RPMI7951 (cell line): ENCODE measurements around the gene CDC45. TPM values are rescaled to one million over a fixed set of nuclear protein-coding genes. Genes with fewer than 3 reads are reported as not detected.

ENCODE experiments used
- DNase-seq: peaks from one replicate; pipeline ENCODE4 v3.0.0-alpha.2; 2012; ENCODE audit warnings: low read depth
- total RNA-seq: library from RNA; depleted of rRNA; stranded (reverse); fragments of >200 nt; shearing (Covaris generic); gene quantifications from 2 replicates; pipeline ENCODE4 v1.2.3, GENCODE V29; 2014

The CDC45 gene
- total RNA-seq, 1 experiment from 2014 or later, result 32.2 TPM

DNA sequence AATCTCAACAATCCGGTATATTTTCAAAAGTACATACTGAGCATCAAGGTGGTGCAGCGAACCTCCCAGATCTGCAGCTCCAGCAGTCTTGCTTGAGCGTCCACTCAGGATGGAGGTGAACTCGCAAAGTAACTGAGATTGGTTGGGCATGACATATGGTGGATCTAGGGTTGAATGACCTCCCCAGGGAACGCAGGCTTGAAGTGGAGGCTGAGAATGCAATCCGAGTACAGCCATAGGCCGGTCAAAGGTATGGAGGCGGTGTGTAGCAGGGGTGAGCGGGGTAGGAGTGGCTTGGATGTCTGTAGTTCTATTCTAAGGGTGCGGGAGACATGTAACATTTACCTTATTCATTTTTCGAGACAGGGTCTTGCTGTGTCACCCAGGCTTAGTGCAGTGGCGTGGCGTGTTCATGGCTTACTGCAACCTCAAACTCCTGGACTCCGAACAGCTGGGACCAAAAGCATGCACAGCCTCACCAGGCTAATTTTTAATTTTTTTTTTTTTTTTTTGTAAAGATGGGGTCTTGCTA lies 31.6 kb upstream of the CDC45 start:
- DNase-seq, result peak; percentile 30

DNA sequence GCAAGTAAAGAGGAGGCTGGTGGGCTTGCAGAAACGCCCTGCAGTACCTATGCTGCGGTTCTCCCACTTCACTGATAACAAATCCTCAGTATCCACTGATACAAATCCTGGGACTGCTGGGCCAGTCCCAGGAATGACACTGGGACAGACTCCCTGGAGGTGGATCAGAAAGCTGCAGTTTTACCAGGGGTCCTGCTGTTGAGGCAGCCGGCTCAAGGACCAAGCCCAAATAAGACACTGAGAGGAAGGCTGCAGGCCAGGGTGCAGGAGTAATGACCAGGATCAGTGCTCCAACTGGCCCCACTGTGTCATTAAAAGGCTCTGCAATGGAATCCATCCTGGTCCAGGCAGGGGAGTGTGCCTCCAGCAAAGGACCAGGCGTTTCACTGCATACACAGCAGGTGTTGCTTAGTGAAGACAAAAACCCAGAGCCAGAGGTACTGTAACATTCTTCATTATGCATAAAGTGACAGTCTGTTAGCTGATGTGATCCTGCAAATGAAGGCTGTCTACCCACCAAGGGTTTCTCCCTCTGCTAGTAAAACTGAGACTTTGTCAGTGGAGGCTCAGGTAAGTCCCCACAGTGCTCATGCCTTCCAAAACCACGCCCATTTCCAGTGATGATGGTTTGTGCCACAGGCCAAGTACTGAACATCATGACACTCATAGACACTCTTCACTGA lies 30.8 kb upstream of the CDC45 start:
- no peak for DNase-seq

DNA sequence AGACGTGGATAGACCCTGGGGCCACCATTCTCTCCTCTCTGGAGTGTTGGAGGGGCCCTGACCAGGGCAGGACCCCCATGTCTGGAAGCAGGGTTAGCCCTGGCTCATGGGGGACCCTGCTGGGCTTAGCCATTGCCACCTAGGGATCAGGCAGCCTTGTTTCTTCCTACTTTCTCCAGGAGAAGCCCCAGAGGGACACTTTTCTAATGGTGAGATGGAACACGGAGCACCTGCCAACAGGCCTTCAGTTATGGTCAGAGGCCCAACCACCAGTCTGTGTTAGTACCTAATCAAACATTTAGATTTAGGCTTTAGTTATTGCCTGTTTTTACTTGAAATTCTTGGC lies 30.3 kb upstream of the CDC45 start:
- no peak for DNase-seq

DNA sequence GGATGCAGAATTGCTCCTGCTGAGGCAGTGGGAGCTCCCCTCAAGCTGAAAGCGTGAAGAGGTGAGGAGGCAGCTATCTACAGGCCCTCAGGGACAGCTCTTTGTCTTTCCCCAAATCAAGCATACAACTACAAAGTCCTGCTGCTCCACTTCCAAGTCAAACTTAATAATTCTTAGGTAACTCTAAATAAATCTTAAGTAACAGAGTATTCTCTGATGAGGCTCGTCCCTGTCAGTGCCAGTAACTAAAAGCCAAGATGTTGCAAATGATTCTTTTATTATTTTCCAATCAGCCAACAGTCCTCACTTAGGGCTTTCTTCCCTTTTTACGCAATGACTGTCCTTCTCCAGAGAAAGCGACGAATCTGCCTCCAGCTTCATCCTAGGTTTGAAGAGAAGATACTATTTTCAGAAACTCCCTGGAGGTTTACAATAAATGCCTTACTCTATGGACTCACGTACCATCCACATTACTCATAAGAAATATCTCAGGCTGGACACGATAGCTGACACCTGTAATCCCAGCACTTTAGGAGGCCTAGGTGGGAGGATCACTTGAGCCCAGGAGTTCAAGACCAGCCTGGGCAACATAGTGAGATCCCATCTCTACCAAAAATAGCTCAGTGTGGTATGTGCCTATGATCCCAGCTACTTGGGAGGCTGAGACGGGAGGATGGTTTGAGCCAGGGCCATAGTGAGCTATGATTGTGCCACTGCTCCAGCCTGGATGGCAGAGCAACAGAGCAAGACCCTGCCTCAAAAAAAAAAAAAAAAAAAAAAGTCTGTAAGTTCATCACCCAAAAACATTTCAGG lies 29.2 kb upstream of the CDC45 start:
- no peak for DNase-seq

DNA sequence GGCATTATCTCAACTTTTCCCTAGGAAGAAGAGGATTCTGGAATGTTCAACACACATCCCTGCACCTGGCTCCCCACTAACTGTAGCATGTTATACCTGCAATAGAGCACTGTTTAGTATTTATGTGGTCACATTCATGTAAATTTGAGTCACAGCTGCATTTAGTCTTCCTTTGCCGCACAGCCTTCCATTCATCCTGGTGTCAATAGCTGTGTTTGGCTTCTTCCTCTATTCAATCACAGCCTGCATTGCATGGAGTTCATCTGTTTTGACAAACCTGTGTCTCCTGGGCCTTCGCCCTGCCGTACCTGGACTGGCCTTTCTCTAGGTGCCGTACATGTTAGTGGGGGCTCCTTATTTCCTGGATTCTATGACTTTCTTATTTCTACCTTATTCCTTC lies 28.1 kb upstream of the CDC45 start:
- DNase-seq, result no peak

DNA sequence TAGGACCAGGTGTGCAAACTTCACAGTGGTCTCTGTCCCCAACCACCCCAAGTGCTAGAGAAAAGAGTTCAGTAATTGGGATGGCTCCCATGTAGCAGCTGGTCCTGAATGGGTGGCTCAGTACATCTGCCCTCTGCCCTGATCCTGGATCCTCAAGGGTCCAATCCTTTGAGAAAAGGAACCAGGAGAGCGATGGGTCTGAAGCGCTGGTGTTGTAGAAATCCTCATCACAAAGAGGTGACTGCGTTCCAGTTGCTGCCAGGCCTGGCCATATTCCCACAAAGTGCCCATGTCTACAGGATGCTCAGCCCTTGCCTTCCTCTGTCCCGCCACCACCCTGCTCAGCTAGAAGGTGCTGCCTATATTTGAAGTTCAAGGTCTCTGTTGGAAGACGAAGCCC lies 26.0 kb upstream of the CDC45 start:
- no peak for DNase-seq

DNA sequence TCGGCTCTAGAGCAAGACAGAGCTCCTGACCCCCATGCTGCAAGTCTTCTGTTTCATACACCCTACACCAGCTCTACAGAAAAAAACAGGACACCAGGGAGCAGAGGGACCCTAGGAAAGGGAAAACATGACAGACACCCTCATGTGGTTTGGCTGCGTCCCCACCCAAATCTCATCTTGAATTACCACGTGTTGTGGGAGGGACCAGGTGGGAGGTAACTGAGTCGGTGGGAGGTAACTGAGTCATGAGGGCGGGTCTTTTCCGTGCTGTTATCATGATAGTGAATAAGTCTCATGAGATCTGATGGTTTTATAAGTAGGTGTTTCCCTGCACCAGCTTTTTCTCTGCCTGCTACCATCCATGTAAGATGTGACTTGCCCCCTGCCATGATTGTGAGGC lies 25.6 kb upstream of the CDC45 start:
- no peak for DNase-seq

DNA sequence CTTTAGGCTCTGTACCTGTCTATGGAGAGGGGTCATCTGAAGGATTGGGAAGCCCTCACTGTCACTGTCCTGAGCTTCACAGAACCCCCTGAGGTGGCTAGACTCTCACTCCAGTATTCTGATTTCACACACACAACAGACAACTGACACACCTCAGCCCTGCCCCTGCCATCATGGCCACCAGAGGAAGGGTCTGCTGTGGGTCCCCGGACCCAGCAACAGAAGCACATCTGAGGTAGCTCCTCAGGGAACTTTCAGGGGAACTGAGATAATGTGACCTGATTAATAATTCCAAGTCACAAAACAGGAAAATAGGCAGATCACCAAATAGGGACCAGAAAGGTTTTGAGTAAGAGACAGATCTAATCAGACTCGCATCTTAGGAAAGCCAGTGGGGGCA lies 24.7 kb upstream of the CDC45 start:
- no peak for DNase-seq

DNA sequence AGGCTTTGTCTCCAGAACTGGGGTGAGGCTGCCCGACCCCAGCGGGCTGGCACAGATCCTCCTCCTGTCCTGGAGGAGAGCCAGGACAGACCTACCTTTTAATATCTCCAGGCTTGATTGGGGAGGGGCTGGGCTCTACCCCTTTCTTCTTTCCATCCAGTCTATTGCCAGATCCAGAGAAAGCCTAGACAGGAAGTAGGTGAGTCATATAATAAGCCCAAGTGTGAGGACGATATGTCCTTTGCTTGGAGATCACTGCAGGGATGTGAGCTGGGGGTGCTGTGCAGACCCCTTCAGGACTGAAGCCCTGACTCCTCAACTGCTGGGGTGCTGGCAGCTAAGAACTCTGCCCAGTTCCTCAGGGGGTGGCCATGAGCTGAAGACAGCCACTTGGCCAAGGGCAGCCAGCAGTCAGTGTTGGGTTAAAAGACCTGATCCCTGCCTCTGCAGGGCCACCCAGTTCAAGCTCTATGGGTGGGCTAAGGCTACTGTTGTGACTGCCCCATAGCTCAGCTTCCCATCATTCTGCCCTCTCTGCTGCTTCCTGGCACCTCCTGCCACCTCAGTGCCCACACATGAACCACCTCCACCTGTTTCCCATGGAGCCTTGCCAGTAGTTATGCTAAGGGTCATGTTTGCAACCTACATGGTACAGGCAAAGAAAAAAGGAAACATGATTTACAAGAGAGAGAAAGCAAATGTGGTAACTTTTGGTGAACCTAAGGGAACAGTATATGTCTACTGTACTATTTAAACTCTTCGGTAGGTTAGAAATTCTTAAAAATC lies 23.9 kb upstream of the CDC45 start:
- no peak for DNase-seq

DNA sequence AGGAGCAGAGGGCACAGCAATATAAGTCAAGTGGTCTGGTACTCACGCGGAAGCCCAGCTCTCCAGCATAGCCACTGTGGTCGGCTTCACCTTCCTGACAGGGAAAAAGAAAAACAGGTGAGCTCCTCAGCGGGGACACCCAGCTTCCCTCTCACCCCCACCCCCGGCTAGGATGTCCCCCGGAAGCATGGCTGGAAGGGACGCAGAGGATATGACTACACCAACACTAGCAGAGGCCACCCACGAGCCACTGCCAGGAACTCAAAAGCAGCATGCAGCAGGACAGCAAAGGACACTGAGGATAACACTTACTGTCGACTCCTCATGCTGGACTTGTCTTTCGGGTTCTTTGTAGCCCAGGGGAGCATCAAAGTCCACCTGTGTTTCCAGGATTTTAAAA lies 23.2 kb upstream of the CDC45 start:
- no peak for DNase-seq

DNA sequence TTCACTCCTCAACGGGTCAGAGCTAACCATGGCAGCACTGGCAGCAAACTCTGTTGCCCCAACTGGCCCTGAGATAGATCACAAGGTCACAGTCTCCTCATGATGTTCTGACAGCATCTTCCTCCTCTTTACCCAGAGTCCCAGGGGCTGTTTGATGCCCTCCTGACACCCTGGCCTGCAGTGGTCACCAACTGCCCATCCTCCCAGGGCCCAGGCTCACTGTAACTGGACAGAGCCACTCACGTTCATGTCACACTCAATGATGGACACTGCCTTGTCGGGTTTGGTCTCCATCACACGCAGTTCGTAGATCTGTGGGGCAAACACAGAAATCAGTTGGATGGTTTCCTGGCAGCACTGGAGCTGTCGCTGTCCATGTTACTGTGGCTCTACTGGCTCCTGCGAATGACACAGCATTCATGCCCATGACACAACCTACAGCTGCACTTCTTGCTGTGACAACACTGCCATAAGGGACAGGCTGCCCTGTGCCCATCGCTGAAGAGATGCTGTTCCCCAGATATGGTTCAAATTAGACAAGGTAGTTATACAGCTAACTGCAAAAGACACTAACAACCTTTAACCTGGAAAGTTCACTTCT lies 21.8 kb upstream of the CDC45 start:
- no peak for DNase-seq

DNA sequence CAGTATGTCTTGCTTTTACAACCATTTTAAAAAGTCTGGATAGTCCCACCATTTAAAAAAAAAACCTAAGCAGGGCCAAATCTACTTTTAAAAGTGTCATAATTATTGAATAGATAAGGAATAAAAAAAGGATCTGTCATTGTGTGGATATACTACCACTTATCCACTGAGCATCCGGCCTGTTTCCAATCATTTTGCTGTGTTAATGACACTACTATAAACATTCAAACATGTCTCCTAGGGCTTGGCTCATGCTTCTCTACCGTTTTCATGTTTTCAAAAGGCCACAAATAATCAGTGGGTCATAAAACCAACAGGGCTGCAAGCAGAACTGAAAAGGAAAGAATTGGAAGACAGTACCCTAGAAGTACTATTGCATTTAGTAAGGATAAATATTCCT lies 19.7 kb upstream of the CDC45 start:
- no peak for DNase-seq

DNA sequence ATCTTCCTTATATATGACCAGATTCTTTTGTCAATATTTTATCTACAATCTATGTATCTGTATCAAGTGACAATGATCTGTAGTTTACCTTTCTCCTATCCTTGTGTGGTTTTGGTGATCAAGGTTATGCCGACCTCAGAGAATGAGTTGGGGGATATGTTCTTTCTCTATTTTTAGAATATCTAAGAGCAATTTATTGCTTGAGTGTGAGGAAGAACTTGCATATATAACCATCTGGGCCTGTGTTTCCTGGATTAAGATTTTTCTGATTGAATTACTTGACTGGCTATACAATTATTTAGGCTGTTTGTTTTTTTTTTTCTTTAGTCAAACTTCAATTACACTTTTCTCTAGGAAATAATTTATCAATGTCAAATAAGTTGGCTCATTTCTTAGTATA lies 18.2 kb upstream of the CDC45 start:
- DNase-seq, result no peak

DNA sequence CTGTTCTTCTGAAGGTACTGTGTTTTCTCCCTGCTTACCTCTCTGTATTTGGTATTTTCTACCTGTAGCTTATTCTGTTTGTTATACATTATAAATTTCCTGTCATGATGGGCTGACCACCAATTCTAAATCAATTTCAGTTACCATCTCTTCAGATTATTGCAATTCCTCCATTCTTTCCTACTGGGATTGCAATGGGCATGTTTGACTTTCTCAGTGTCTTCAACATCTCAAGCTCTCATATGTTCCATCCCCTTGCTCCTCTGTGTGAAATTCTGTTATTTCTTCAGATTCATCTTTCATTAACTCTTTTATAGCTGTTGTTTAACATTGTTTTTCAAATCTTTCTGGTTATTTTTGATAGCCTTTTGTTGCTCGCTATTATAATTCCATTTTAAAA lies 16.7 kb upstream of the CDC45 start:
- no peak for DNase-seq

DNA sequence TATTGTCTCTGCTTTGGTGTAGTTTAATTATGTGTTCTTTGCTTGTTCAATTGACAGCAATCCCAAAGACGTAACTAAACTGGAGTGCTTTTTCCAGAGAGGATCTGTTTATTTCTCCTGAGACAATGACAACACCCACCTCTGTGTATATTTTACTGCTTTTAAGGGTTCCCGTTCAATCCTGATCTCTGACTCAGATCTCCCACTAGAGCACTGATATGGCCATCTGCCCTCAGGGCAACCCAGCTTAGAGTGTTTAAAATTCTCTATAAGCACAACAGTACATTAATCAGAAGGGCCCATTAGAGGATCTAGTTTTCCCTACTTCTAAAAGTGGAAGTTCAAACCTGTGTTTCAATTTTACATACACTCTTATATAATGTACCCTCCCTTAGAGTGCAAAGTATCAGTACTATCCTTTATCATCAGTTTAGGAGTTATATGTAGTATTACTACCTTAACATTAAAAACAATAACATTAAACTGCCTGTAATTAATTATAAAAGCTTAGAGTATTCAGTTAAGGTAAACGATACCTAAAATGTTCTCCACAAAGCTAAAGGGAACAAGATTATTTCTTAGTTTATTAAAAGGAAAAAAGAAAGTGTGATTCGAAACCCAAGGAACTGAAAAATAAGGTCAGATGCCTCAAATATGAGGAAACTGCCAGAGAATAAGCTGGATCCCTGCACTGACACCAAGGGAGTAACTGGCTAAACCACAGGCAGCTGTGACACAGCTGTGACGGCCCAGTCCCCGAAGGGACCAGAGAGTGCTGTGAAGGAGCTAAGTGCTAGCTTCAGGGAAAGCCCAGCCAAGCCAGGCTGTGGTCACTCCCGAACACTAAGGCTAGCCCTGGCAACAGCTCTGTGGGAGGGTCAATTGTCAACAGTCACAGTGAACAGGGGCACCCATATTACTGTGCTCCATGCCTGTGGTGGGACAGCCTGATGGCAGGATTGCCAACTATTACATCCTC lies 15.9 kb upstream of the CDC45 start:
- DNase-seq, result peak; percentile 84

DNA sequence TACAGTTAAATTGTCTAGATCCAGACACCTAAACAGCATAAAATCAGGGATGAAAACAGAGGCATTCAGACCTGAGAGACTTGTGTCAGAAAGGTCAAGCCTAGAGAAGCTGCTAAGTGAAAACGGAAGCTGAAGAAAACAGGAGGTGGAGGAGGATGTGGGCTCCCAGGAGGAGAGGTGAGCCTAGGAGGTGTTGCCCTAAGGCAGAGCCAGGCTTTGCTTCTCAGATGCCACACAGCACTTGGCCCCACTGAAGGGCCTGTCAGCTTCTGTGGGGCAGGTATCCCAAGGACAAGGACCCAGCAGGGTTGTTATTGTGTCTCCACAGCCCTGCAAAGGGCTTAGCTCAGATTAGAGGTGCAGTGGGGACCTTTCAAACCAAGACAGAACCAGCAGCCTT lies 15.2 kb upstream of the CDC45 start:
- DNase-seq, result no peak

DNA sequence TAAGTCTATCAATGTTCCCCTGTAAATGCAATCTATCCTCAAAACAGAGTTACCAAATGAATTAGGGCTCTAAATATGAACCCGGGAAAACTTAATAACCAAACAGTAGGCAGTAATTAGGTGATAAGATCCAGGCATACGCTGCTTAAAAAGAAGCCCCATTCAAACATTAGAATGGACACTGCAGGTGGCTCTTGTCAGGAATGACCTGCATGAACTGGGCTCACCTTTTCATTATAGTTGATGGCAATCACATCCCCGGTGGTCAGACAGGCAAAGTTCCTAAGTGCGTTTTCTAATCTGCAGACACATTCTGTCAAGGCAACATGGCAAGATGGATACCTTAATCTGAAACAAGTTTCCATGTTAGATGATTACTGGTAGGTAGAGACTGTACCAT lies 14.7 kb upstream of the CDC45 start:
- no peak for DNase-seq

DNA sequence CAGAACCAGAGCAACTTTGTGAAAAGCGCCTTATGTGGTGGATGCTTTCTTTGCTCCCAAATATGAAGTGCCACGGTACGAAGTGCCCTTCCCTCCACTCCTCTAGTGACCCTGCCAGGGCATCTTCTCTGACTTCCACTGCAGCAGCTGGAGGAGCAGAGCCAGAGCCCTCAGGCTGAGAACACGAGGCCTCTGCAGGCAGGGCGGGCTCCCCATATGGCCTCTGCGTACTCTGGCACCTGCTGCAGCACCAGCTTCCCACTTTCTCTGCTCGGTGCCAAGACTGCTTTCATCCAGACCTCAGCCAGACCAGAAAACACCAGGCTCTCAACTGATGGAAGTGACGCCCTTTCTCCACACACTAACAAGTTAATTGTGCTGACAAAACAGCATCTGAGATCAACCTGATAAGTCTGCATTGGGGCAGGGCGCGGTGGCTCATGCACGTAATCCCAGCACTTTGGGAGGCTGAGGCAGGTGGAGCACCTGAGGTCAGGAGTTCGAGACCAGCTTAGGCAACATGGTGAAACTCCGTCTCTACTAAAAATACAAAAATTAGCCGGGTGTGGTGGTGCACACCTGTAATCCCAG lies 13.5 kb upstream of the CDC45 start:
- no peak for DNase-seq

DNA sequence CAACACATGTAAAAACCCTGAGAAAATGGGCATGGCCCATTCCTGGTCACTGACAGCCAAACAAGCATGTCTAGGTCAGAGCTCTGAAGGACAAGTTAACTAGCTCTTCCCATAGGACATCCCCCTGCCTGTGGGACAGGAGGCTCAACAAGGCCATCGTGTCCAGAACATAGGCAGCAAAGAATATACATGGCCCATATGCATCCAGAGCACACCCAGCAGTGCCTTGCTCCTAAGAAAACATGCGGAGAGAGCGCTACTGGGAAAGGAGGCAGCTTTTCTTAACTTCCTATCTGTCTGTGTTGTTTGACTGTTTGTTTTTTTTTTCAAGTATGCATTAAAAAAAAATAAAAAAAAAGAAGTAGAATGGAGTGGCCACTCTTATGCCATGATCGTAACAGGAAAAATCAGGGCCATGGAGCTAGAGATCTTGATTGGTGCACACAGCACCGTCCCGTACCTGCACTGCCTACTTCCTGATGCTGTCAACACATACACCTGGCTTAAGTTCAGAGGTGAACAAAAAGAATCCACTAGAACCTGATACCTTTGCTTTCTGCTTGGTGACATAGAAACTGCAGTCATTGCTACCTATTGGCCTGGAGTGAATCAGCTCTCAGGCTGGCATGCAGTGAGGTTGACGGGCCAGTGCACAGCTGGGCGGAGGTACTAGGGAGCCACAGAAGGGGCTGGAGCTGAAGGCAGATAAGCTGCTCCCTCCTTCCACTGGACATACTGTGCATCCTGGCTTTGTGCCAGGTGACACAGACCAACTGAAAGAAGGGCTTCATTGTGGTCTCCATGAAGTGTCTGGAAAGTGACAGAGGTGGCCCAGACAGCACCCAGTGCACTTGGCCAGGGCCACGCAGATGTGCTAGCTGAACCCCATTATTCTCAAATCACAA lies 12.6 kb upstream of the CDC45 start:
- DNase-seq, result no peak

DNA sequence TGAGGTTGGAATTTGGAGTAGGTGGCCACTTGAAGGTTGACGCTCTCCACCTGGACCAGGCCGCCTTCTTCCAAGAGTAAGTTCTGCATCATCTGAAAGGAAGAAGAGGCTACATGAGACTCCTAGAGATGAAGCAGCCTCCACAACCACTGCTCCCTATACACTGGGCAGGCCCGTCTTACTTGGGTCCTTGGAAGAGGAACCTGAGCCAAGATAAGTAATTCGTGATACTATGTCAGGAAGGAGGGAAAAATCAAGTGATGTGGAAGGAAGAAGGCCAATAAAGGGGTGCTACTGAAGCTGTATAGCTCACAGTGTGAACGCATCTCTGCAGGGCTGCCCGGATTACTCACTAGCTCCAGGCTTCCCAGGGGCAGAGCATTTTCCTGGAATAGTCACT lies 11.8 kb upstream of the CDC45 start:
- no peak for DNase-seq
